Activated effector memory CD4-positive, alpha-beta T cell treated with Interleukin-2 at 50 U/mL for 16 hours (primary cell): Measurements from ENCODE around the gene NDUFB2.

ENCODE experiments used
- DNase-seq: peaks from one replicate; pipeline ENCODE4 v3.0.0-alpha.2; 2020

Gene NDUFB2

DNA sequence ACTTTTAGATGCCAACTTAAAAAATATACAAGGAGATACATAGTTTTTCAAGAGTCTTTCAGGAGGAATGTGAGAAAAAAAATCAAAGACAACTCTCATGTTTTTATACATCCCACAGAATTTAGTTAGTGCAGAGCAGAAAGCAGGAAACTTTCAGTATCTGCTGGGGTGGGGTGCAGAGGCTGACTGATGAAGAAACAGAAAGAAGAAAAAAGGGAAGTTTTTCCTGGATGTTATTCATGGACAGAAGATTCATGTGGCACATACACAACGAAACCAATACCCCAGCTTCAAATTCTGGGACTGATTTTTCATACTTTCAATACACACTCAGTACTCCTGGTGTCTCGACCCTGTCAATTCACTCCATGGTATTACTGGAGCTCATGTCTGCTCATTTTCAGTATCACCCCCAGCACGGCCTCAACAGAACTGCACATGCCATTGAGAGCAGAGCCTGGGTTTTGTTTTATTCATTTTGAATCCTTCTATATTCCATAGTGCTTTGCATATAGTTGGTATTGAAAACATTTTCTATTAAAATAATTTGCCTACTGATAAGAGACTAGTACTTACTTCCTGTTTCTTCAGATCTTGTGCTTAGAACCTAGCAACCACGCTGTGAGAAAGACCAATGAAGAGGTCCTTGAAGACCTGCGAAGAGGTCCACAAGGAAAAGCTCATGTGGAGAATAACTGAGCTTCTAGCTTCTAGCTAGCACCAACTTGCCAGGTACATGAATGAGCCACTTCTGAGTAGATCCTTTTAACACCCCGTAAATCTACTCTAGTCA, 49.0 kb downstream of the NDUFB2 start:
- no peak for DNase-seq

DNA sequence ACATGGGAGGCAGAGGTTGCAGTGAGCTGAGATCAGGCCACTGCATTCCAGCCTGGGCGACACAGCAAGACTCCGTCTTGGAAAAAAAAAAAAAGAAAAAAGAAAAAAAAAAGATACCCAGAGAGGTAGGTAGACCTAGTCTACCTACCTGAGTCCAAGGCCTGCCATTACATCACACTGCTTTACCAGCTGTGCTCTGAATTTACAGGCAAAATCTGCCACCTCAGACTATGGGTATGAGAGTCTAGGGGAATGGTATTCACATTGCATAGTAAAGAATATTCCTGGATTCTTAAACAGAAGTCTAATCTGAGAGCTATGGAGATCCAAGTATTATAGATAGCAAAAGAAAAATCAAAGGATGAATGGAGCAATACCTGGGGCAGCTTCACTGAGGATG, 50.2 kb downstream of the NDUFB2 start:
- DNase-seq = no peak

DNA sequence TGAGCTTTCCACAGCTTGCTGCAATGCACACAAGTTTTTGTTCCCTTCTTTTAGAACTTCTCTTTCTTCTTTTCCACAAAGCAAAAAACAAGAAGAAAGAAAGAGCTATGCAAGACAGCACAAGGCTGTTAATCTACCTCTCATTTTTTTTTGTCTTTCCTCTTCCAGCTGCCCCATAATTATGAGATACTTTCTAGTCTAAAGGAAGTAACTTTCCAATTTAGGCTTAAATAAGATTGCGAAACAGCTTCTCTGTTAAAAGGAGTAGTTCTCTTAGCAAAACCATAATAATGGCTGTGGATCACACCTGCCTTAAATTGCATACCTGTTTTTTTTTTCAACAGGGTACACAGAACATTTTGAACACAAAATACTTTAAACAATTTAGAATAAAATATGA, 56.0 kb downstream of the NDUFB2 start:
- DNase-seq = no peak

DNA sequence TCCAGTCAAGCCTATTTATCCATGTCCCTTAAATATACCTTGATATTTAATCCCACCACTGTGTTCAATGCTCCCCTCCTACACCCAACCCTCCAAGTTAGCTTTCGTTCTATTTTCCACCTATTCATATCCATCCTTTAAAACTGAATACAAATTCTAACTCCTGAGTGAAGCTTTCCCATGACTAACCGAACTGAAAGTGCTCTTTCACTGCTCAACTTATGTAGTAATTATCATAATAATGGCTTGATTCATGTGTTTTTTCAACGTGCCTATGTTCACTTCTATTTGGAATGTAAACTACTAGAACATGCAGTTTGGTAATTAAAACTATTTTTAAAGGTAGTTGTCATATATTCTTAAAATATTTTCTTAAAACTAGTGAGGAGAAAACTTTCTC, 58.0 kb downstream of the NDUFB2 start:
- no peak for DNase-seq
